H4 (cell line): ENCODE data around the gene PDCD5. TPM values are rescaled to one million over a fixed set of nuclear protein-coding genes. Genes with fewer than 3 reads are reported as not detected.

Source experiments
- DNase-seq: peaks from one replicate; pipeline ENCODE4 v3.0.0-alpha.2; 2015; ENCODE audit warnings: low spot score
- total RNA-seq: library from RNA; depleted of rRNA; stranded (reverse); fragments of >200 nt; shearing (Covaris generic); gene quantifications from 2 replicates; pipeline ENCODE4 v1.2.3, GENCODE V29; 2014; rRNA removed

Gene PDCD5
- total RNA-seq, 1 experiment from 2014 or later, result 294 TPM

- DNase-seq, result no peak
These were observed 50.4 kb downstream of the PDCD5 start for GRCh38 chr19:32631381-32631780.

Other genes with a start within 250 kb of the PDCD5 start
- gene ZNF507, start 235.6 kb upstream of the PDCD5 start, total RNA-seq, result 4.1 and 5.1 TPM in 2 replicates
- gene DPY19L3, start 175.4 kb upstream of the PDCD5 start, total RNA-seq, result 8.6 and 10.7 TPM in 2 replicates
- 19.3 and 27.6 TPM in 2 replicates for gene ANKRD27, start 94.0 kb downstream of the PDCD5 start, total RNA-seq
- gene RGS9BP, start 94.7 kb downstream of the PDCD5 start, total RNA-seq, result 0.12 and 0.45 TPM in 2 replicates
- 15.9 and 19.3 TPM in 2 replicates for gene NUDT19, start 110.6 kb downstream of the PDCD5 start, total RNA-seq
- gene TDRD12, start 138.6 kb downstream of the PDCD5 start, total RNA-seq, result 0.10 and 0.17 TPM in 2 replicates